ENCODE measurements around the gene PLVAP.
A peak's percentile ranks its signal among the peaks of the same experiment; 100 is the strongest.

PLVAP gene
- total RNA-seq = 0 to 0.06 reads per million in 2 experiments

- no peak for DNase-seq (ENCODE audit: low read depth)
Observed at GRCh38 chr19:17376935-17377600, at the start of gene PLVAP. PLVAP (minus strand) TSS chr19:17377342; CDS start chr19:17377288, 54 bp downstream.

GRCh38 chr19:17424743-17425365 is 47.7 kb upstream of the PLVAP start:
- DNase-seq (ENCODE audit: low read depth) = no peak

GRCh38 chr19:17423429-17424208 is 46.5 kb upstream of the PLVAP start:
- DNase-seq (ENCODE audit: low read depth) = no peak

- no peak for DNase-seq (ENCODE audit: low read depth)
Observed at GRCh38 chr19:17421942-17422341, 44.8 kb upstream of the PLVAP start.

GRCh38 chr19:17420475-17420924 is 43.4 kb upstream of the PLVAP start:
- DNase-seq (ENCODE audit: low read depth) = no peak

GRCh38 chr19:17419621-17420474 is 42.7 kb upstream of the PLVAP start, which contains the start of gene MVB12A:
MVB12A (plus strand) TSS chr19:17420047; CDS start chr19:17420136, 89 bp downstream.
- DNase-seq (ENCODE audit: low read depth) = peak; percentile 94

GRCh38 chr19:17419154-17419620 is 42.0 kb upstream of the PLVAP start:
- DNase-seq (ENCODE audit: low read depth) = no peak

- no peak for DNase-seq (ENCODE audit: low read depth)
Observed at GRCh38 chr19:17418710-17419109, 41.6 kb upstream of the PLVAP start.

- DNase-seq (ENCODE audit: low read depth) = no peak
Observed at GRCh38 chr19:17415121-17415520, 38.0 kb upstream of the PLVAP start.

GRCh38 chr19:17414097-17414496 is 37.0 kb upstream of the PLVAP start:
- DNase-seq (ENCODE audit: low read depth) = no peak

- no peak for DNase-seq (ENCODE audit: low read depth)
Observed at GRCh38 chr19:17411801-17412200, 34.7 kb upstream of the PLVAP start.

GRCh38 chr19:17409990-17410389 is 32.8 kb upstream of the PLVAP start:
- no peak for DNase-seq (ENCODE audit: low read depth)

GRCh38 chr19:17406887-17407196 is 29.7 kb upstream of the PLVAP start:
- no peak for DNase-seq (ENCODE audit: low read depth)

GRCh38 chr19:17406046-17406886 is 29.1 kb upstream of the PLVAP start:
- no peak for DNase-seq (ENCODE audit: low read depth)

- peak; percentile 33 for DNase-seq (ENCODE audit: low read depth)
Observed at GRCh38 chr19:17405250-17406045, 28.3 kb upstream of the PLVAP start, which contains the start of gene BST2. BST2 (minus strand) TSS chr19:17405630; CDS start chr19:17405575, 55 bp downstream.

GRCh38 chr19:17404621-17405249 is 27.6 kb upstream of the PLVAP start:
- no peak for DNase-seq (ENCODE audit: low read depth)

GRCh38 chr19:17404015-17404414 is 26.9 kb upstream of the PLVAP start:
- no peak for DNase-seq (ENCODE audit: low read depth)

GRCh38 chr19:17402982-17403855 is 26.1 kb upstream of the PLVAP start:
- DNase-seq (ENCODE audit: low read depth) = peak; percentile 34

All from T follicular helper cell (primary cell).